Measurements from ENCODE around the gene LTO1. TPM values are rescaled to one million over a fixed set of nuclear protein-coding genes. Genes with fewer than 3 reads are reported as not detected.

Gene LTO1
- total and polyA plus RNA-seq, 4 donors = 12.4 to 27.5 (median 19.4) TPM

GRCh38 chr11:69700278-69701140 is 25.4 kb upstream of the LTO1 start:
- 23% methylated on average over 20 of the region's 20 CpGs for WGBS, 2 donors
- Histone ChIP-seq H3K4me1 (ENCODE audit: control insufficient read depth in 5 of 5, insufficient read depth in 5 of 5, low read length in 5 of 5) (peaks cover 0 to 19% (median 9%) of the 10 kb centered on the region in 5 donors), H3K9ac (ENCODE audit: insufficient read depth in 1 of 2, low read length in 2 of 2) (no peak overlapping the region), H3K9me3 (ENCODE audit: control insufficient read depth in 4 of 4, insufficient read depth in 3 of 4, low read length in 3 of 4) (no peaks in the 10 kb centered on the region), H3K27ac (ENCODE audit: low read depth in 1 of 2, low read length in 1 of 2) (no peak overlapping the region), H3K4me3 (no peak overlapping the region), H3K27me3 (ENCODE audit: control insufficient read depth in 3 of 3, insufficient read depth in 3 of 3, low read length in 2 of 3) (peaks cover 21 to 30% (median 27%) of the 10 kb centered on the region in 3 donors), H3K36me3 (ENCODE audit: control insufficient read depth in 4 of 4, insufficient read depth in 4 of 4, low read length in 4 of 4) (no peaks in the 10 kb centered on the region)
- DNase-seq (peak; percentile 92 to 95 (median 93)), ATAC-seq (ENCODE audit: insufficient read depth, low FRiP score) (no peak)
- TF ChIP-seq CTCF (IDR thresholded peaks at IDR 0.05; ENCODE audit: control extremely low read depth, extremely low read depth) = no peak

- Histone ChIP-seq H3K36me3 (ENCODE audit: control insufficient read depth in 4 of 4, insufficient read depth in 4 of 4, low read length in 4 of 4) (no peaks in the 10 kb centered on the region), H3K4me1 (ENCODE audit: control insufficient read depth in 5 of 5, insufficient read depth in 5 of 5, low read length in 5 of 5) (peaks cover 4 to 19% (median 7%) of the 10 kb centered on the region in 5 donors), H3K9ac (ENCODE audit: insufficient read depth in 1 of 2, low read length in 2 of 2) (peak overlapping the region in 1 of 2 donors; percentile 13), H3K9me3 (ENCODE audit: control insufficient read depth in 4 of 4, insufficient read depth in 3 of 4, low read length in 3 of 4) (no peaks in the 10 kb centered on the region), H3K27ac (ENCODE audit: low read depth in 1 of 2, low read length in 1 of 2) (no peak overlapping the region), H3K27me3 (ENCODE audit: control insufficient read depth in 3 of 3, insufficient read depth in 3 of 3, low read length in 2 of 3) (peaks cover 9 to 23% (median 20%) of the 10 kb centered on the region in 3 donors), H3K4me3 (no peak overlapping the region)
- WGBS, 2 donors = 73 to 83% methylated on average over 13 of the region's 13 CpGs
- DNase-seq = peak in 1 of 3 donors; percentile 17
- no peak for ATAC-seq (ENCODE audit: insufficient read depth, low FRiP score)
- TF ChIP-seq CTCF (IDR thresholded peaks at IDR 0.05; ENCODE audit: control extremely low read depth, extremely low read depth) = no peak
Measured at GRCh38 chr11:69699213-69699612, 24.1 kb upstream of the LTO1 start.

DNA sequence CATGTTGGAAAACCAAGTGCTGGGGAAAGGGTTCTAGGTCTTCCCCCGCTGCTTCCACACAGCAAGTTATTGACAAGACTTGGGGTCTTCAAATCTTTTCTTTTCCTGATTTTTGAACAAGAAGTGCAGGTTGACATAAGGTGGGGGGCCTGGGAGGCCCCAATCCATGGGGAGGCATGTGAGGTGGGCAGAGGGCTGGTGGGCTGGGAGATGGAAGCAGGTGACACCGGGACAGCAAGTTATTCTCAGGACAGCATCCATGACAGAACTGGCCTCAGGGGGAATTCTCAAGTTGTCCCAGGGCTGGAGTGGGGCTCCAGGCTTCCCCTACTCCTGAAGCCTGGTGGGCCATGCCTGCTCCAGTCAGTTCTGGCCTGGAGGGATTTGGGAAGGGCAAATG is 23.2 kb upstream of the LTO1 start:
- Histone ChIP-seq H3K4me3 (no peak overlapping the region), H3K9me3 (ENCODE audit: control insufficient read depth in 4 of 4, insufficient read depth in 3 of 4, low read length in 3 of 4) (no peaks in the 10 kb centered on the region), H3K27me3 (ENCODE audit: control insufficient read depth in 3 of 3, insufficient read depth in 3 of 3, low read length in 2 of 3) (peaks cover under 1 to 22% (median 19%) of the 10 kb centered on the region in 3 donors), H3K36me3 (ENCODE audit: control insufficient read depth in 4 of 4, insufficient read depth in 4 of 4, low read length in 4 of 4) (no peaks in the 10 kb centered on the region), H3K4me1 (ENCODE audit: control insufficient read depth in 5 of 5, insufficient read depth in 5 of 5, low read length in 5 of 5) (peaks cover 2 to 19% (median 4%) of the 10 kb centered on the region in 5 donors), H3K27ac (ENCODE audit: low read depth in 1 of 2, low read length in 1 of 2) (no peak overlapping the region), H3K9ac (ENCODE audit: insufficient read depth in 1 of 2, low read length in 2 of 2) (no peak overlapping the region)
- 85 to 90% methylated on average over 2 of the region's 2 CpGs for WGBS, 2 donors
- no peak for TF ChIP-seq CTCF (IDR thresholded peaks at IDR 0.05; ENCODE audit: control extremely low read depth, extremely low read depth)
- ATAC-seq (ENCODE audit: insufficient read depth, low FRiP score) = no peak
- DNase-seq = no peak
